Smooth muscle cell (in vitro differentiated cells): ENCODE results near the gene WDR86. TPM values are rescaled to one million over a fixed set of nuclear protein-coding genes. Genes with fewer than 3 reads are reported as not detected.

Experiments
- DNase-seq: peaks from one replicate; lab custom pipeline; 2025; ENCODE audit not compliant: unreplicated experiment; lab: John Stamatoyannopoulos, UW
- H2AFZ ChIP-seq: fragments of 200-600 bp; sonication (generic); 2 replicates; pipeline ENCODE4 v1.6.0; 2016; ENCODE audit warnings: antibody characterized with exemption, low read depth, mild to moderate bottlenecking
- H3F3A ChIP-seq: fragments of 200-600 bp; sonication (generic); 2 replicates; pipeline ENCODE4 v1.6.0; 2017; ENCODE audit warnings: antibody characterized with exemption, low read depth
- H3K27ac ChIP-seq: fragments of 200-600 bp; sonication (generic); 2 replicates; pipeline ENCODE4 v1.5.1; 2016; ENCODE audit warnings: low read depth, mild to moderate bottlenecking
- H3K27me3 ChIP-seq: fragments of 200-600 bp; sonication (generic); 2 replicates; pipeline ENCODE4 v1.6.1; 2016; ENCODE audit warnings: low read depth, mild to moderate bottlenecking
- H3K36me3 ChIP-seq: fragments of 200-600 bp; sonication (generic); 2 replicates; pipeline ENCODE4 v1.5.1; 2016; ENCODE audit warnings: low read depth
- H3K4me1 ChIP-seq: fragments of 200-600 bp; sonication (generic); 2 replicates; pipeline ENCODE4 v1.5.1; 2016; ENCODE audit warnings: low read depth
- H3K4me2 ChIP-seq: fragments of 200-600 bp; sonication (generic); 2 replicates; pipeline ENCODE4 v1.6.0; 2016; ENCODE audit warnings: mild to moderate bottlenecking
- H3K4me3 ChIP-seq: fragments of 200-600 bp; sonication (generic); 2 replicates; pipeline ENCODE4 v1.5.1; 2016; ENCODE audit warnings: mild to moderate bottlenecking
- H3K79me2 ChIP-seq: fragments of 200-600 bp; sonication (generic); 2 replicates; pipeline ENCODE4 v1.6.0; 2016; ENCODE audit warnings: low read depth, mild to moderate bottlenecking
- H3K9ac ChIP-seq: fragments of 200-600 bp; sonication (generic); 2 replicates; pipeline ENCODE4 v1.6.0; 2016; ENCODE audit warnings: low read depth
- H3K9me3 ChIP-seq: fragments of 200-600 bp; sonication (generic); replicated peaks from 2 replicates; pipeline ENCODE4 v1.5.1; 2016; ENCODE audit warnings: low read depth
- H4K20me1 ChIP-seq: fragments of 200-600 bp; sonication (generic); 2 replicates; pipeline ENCODE4 v1.6.0; 2016; ENCODE audit warnings: low read depth
- WGBS: methylation state at CpG from one replicate; pipeline ENCODE4 v1.1.7; 2016; ENCODE audit warnings: low lambda C conversion rate; 5-methylcytosine and 5-hydroxymethylcytosine counted together
- polyA plus RNA-seq: library from polyadenylated mRNA; unstranded; fragments of >200 nt; fragmentation: Nextera tagmentation; extraction: Ambion mirVana; gene quantifications from 2 replicates; pipeline ENCODE4 v1.2.1, GENCODE V29; 2016
- total RNA-seq: library from RNA; depleted of rRNA; stranded (reverse); fragments of >200 nt; gene quantifications from 2 replicates; pipeline ENCODE4 v1.2.3, GENCODE V29; 2014
- TF ChIP-seq, protein P1 (sequence below): fragments of 200-600 bp; sonication (generic); IDR thresholded peaks from 2 replicates; pipeline ENCODE4 v1.5.1; 2017; ENCODE audit warnings: borderline replicate concordance, mild to moderate bottlenecking, antibody characterized with exemption; ENCODE audit not compliant: insufficient read depth, poor library complexity, severe bottlenecking

The WDR86 gene
- total and polyA plus RNA-seq, 2 experiments from 2014 or later, result 1.3 to 4.1 TPM

DNA sequence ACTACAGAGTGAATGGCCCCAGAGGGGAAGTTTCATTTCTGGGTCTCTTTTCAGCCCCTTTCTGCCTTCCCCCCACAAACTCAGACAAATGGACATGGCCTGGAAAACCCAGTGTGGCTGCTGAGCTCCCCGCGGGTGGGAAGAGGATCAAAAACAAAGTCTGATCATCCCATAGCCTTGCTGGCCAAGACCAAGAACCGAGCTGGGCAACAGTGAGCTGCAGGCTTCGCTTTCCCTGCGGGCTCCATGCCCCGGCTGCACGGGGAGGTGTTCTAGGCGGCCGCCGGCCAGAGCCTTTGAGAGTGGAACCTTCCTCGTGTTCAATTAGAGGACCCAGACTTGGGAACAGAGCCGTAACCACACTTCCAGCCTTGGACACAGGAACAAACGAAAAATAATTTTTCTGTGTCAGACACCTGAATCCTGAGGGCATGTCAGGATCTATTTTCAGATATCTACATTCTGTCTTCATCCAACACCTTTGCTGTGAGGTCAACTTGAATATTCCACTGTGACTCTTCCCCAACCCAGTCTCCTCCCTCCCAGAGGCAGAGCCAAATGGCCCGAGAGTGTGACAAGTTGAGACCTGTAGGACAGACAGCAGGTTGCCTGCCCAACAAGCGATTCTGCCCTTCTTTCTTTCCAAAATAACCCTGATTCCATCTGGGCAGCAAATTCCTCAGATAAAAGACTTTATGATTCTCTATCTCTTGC lies 26.0 kb downstream of the WDR86 start:
- TF ChIP-seq, protein P1, sequence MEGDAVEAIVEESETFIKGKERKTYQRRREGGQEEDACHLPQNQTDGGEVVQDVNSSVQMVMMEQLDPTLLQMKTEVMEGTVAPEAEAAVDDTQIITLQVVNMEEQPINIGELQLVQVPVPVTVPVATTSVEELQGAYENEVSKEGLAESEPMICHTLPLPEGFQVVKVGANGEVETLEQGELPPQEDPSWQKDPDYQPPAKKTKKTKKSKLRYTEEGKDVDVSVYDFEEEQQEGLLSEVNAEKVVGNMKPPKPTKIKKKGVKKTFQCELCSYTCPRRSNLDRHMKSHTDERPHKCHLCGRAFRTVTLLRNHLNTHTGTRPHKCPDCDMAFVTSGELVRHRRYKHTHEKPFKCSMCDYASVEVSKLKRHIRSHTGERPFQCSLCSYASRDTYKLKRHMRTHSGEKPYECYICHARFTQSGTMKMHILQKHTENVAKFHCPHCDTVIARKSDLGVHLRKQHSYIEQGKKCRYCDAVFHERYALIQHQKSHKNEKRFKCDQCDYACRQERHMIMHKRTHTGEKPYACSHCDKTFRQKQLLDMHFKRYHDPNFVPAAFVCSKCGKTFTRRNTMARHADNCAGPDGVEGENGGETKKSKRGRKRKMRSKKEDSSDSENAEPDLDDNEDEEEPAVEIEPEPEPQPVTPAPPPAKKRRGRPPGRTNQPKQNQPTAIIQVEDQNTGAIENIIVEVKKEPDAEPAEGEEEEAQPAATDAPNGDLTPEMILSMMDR, result no peak

DNA sequence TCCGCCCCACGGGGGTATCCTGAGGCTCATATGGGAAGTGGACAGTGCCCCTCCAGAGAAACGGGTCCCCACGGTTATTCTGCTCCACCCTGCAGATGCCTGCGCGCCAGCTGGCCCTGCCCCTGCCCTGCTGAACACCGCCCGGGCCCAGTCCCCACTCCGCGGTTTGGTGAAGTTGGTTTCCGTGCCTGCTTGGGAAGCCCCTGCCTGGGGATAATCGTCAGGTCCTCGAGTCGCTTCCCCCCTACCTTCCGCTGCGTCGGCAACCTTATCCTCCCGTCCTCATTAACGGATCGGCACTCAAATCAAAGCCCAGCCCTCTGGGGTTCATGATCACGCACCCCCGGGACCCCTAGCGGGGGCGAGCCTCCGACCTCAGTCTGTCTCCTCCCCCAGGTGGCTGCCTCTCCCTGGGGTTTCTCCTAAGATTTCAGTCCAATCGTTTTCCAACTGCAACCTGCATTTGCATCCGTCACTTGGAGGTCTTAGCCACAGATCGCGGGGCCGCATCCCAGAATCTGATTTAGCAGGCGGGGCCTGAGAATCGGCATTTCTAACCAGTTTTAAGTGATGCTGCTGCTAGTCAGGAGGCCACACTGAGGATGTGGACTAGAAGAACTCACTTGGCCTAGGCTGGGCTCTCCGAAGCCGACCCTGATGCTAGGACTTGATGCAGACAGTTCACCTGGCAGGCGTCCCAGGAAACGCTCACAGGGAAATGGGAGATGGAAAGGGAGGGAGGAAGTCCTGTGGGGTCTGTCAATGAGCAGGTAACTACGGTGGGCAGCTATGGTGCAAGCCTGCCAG lies 27.6 kb downstream of the WDR86 start:
- H3K9me3 ChIP-seq, result no peaks in the 10 kb centered on the region
- H3K27ac ChIP-seq, result no peak overlapping the region
- H4K20me1 ChIP-seq, result no peaks in the 10 kb centered on the region
- H3K36me3 ChIP-seq, result no peaks in the 10 kb centered on the region
- peaks cover 8% of the 10 kb centered on the region for H3K4me1 ChIP-seq
- TF ChIP-seq, protein P1, result no peak
- H3K79me2 ChIP-seq, result no peaks in the 10 kb centered on the region
- H3K27me3 ChIP-seq, result peaks cover 35% of the 10 kb centered on the region
- no peak overlapping the region for H3K9ac ChIP-seq
- peak overlapping the region; percentile 85 for H3K4me2 ChIP-seq
- H2AFZ ChIP-seq, result no peak overlapping the region
- 28% methylated on average over 36 of the region's 37 CpGs for WGBS
- no peak overlapping the region for H3K4me3 ChIP-seq
- no peaks in the 10 kb centered on the region for H3F3A ChIP-seq
- no peak for DNase-seq

More for the DNA sequence above, 26.0 kb downstream of the WDR86 start:
- H3F3A ChIP-seq, result no peaks in the 10 kb centered on the region
- no peak overlapping the region for H3K4me2 ChIP-seq
- no peaks in the 10 kb centered on the region for H3K36me3 ChIP-seq
- H2AFZ ChIP-seq, result no peak overlapping the region
- peaks cover 8% of the 10 kb centered on the region for H3K4me1 ChIP-seq
- 90% methylated on average over 15 of the region's 15 CpGs for WGBS
- no peak overlapping the region for H3K27ac ChIP-seq
- no peak for DNase-seq
- H3K4me3 ChIP-seq, result no peak overlapping the region
- H3K9me3 ChIP-seq, result no peaks in the 10 kb centered on the region
- peaks cover 35% of the 10 kb centered on the region for H3K27me3 ChIP-seq
- no peak overlapping the region for H3K9ac ChIP-seq
- H4K20me1 ChIP-seq, result no peaks in the 10 kb centered on the region
- no peaks in the 10 kb centered on the region for H3K79me2 ChIP-seq

DNA sequence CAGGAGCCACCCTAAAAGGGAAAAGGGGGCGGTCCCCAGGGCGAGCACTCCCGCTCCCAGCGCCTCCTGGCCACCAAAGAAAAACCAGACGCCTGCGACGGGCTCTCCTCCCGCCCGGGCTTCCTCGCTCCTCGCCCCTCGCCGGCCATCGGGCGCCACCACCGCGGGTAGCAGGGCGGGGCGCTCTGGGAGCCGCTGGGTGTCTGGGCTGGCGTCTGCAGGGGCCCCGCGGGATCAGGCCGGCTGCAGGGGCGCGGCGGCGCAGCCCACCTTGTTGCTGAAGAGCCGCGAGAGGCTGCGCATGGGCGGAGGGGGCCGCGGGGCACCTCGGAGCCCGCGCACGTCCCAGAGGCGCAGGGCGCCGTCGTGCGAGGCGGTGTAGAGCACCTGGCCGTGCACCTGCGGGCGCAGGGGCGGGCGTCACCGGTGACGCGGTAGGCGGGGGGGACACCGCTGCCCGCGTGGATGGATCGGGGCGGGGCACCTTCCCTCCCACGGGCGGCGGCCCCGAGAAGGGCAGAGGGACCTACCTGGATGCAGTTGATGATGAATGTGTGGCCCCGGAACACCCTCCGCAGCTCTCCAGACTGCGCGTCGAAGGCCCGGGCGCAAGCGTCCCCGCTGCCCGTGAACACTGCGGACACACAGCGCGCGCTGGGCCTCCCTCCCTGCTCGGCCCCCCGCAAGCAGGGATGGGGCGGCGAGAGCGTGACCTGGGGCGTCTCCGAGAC lies 28.3 kb downstream of the WDR86 start:
- no peaks in the 10 kb centered on the region for H3K9me3 ChIP-seq
- H3K27ac ChIP-seq, result no peak overlapping the region
- H4K20me1 ChIP-seq, result no peaks in the 10 kb centered on the region
- H3K27me3 ChIP-seq, result peaks cover 35% of the 10 kb centered on the region
- H3K4me2 ChIP-seq, result peak overlapping the region; percentile 85
- peaks cover 8% of the 10 kb centered on the region for H3K4me1 ChIP-seq
- no peaks in the 10 kb centered on the region for H3F3A ChIP-seq
- 6% methylated on average over 71 of the region's 83 CpGs for WGBS
- no peaks in the 10 kb centered on the region for H3K36me3 ChIP-seq
- H2AFZ ChIP-seq, result no peak overlapping the region
- peak overlapping the region; percentile 40 for H3K4me3 ChIP-seq
- DNase-seq, result no peak
- TF ChIP-seq, protein P1, result no peak
- no peaks in the 10 kb centered on the region for H3K79me2 ChIP-seq
- H3K9ac ChIP-seq, result no peak overlapping the region
